ENCODE results near the gene ITIH3.

ITIH3 gene

GRCh38 chr3:52809149-52809548, 14.6 kb downstream of the ITIH3 start:
- no peak for ATAC-seq
- no peak for TF ChIP-seq ISL1 (CRISPR knock-in tag; IDR thresholded peaks at IDR 0.05)
- no peak for TF ChIP-seq SNAI2 (CRISPR knock-in tag; IDR thresholded peaks at IDR 0.05)
- TF ChIP-seq OSR1 (CRISPR knock-in tag; IDR thresholded peaks at IDR 0.05): no peak
- TF ChIP-seq PPARA (CRISPR knock-in tag; IDR thresholded peaks at IDR 0.05; ENCODE audit: borderline replicate concordance): no peak
- TF ChIP-seq CSDC2 (CRISPR knock-in tag; IDR thresholded peaks at IDR 0.05): no peak
- TF ChIP-seq, protein P1, sequence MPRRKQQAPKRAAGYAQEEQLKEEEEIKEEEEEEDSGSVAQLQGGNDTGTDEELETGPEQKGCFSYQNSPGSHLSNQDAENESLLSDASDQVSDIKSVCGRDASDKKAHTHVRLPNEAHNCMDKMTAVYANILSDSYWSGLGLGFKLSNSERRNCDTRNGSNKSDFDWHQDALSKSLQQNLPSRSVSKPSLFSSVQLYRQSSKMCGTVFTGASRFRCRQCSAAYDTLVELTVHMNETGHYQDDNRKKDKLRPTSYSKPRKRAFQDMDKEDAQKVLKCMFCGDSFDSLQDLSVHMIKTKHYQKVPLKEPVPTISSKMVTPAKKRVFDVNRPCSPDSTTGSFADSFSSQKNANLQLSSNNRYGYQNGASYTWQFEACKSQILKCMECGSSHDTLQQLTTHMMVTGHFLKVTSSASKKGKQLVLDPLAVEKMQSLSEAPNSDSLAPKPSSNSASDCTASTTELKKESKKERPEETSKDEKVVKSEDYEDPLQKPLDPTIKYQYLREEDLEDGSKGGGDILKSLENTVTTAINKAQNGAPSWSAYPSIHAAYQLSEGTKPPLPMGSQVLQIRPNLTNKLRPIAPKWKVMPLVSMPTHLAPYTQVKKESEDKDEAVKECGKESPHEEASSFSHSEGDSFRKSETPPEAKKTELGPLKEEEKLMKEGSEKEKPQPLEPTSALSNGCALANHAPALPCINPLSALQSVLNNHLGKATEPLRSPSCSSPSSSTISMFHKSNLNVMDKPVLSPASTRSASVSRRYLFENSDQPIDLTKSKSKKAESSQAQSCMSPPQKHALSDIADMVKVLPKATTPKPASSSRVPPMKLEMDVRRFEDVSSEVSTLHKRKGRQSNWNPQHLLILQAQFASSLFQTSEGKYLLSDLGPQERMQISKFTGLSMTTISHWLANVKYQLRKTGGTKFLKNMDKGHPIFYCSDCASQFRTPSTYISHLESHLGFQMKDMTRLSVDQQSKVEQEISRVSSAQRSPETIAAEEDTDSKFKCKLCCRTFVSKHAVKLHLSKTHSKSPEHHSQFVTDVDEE (CRISPR knock-in tag; IDR thresholded peaks at IDR 0.05): no peak
- TF ChIP-seq ZC3H10 (CRISPR knock-in tag; IDR thresholded peaks at IDR 0.05): no peak
- no peak for TF ChIP-seq TCF4 (CRISPR knock-in tag; IDR thresholded peaks at IDR 0.05; ENCODE audit: borderline replicate concordance)
- TF ChIP-seq CSRNP3 (CRISPR knock-in tag; IDR thresholded peaks at IDR 0.05): no peak
- TF ChIP-seq, protein P2, sequence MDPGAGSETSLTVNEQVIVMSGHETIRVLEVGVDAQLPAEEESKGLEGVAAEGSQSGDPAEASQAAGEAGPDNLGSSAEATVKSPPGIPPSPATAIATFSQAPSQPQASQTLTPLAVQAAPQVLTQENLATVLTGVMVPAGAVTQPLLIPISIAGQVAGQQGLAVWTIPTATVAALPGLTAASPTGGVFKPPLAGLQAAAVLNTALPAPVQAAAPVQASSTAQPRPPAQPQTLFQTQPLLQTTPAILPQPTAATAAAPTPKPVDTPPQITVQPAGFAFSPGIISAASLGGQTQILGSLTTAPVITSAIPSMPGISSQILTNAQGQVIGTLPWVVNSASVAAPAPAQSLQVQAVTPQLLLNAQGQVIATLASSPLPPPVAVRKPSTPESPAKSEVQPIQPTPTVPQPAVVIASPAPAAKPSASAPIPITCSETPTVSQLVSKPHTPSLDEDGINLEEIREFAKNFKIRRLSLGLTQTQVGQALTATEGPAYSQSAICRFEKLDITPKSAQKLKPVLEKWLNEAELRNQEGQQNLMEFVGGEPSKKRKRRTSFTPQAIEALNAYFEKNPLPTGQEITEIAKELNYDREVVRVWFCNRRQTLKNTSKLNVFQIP (CRISPR knock-in tag; IDR thresholded peaks at IDR 0.05; ENCODE audit: borderline replicate concordance, low read depth): no peak
- TF ChIP-seq ZNF565 (CRISPR knock-in tag; conservative IDR thresholded peaks at IDR 0.05; ENCODE audit: low read depth): no peak

GRCh38 chr3:52809662-52810377, 15.2 kb downstream of the ITIH3 start:
- no peak for TF ChIP-seq GLIS3 (CRISPR knock-in tag; IDR thresholded peaks at IDR 0.05)
- no peak for ATAC-seq

GRCh38 chr3:52810923-52811322, 16.3 kb downstream of the ITIH3 start:
- TF ChIP-seq ESRRG (CRISPR knock-in tag; IDR thresholded peaks at IDR 0.05) (no peak), ZNF8 (CRISPR knock-in tag; IDR thresholded peaks at IDR 0.05) (no peak), GLIS3 (CRISPR knock-in tag; IDR thresholded peaks at IDR 0.05) (no peak), ZNF565 (CRISPR knock-in tag; conservative IDR thresholded peaks at IDR 0.05; ENCODE audit: low read depth) (no peak), TCF4 (CRISPR knock-in tag; IDR thresholded peaks at IDR 0.05; ENCODE audit: borderline replicate concordance) (no peak), SNAI2 (CRISPR knock-in tag; IDR thresholded peaks at IDR 0.05) (no peak), CSDC2 (CRISPR knock-in tag; IDR thresholded peaks at IDR 0.05) (no peak), TOX (CRISPR knock-in tag; IDR thresholded peaks at IDR 0.05; ENCODE audit: borderline replicate concordance) (no peak), CREB5 (CRISPR knock-in tag; IDR thresholded peaks at IDR 0.05; ENCODE audit: low read depth) (no peak), OSR1 (CRISPR knock-in tag; IDR thresholded peaks at IDR 0.05) (no peak), ZFP30 (CRISPR knock-in tag; IDR thresholded peaks at IDR 0.05) (no peak), PATZ1 (CRISPR knock-in tag; IDR thresholded peaks at IDR 0.05; ENCODE audit: borderline replicate concordance) (no peak), ZFP3 (CRISPR knock-in tag; IDR thresholded peaks at IDR 0.05) (no peak), PPARA (CRISPR knock-in tag; IDR thresholded peaks at IDR 0.05; ENCODE audit: borderline replicate concordance) (no peak)
- ATAC-seq: no peak

Measured in SK-N-SH treated with all-trans-retinoic acid at 6 μM for 48 hours (cell line).